NCI-H1694 treated with DMSO at 0.1 percent for 48 hours (cell line): ENCODE data around the gene KRT72.
"Not testable (repeated sequence)": the region's sequence is repeated elsewhere in the genome, so short reads cannot be mapped to it uniquely, and the experiment has no call there.

Experiments used
- DNase-seq: peaks from one replicate; lab custom pipeline; 2025; lab: John Stamatoyannopoulos, UW

Gene KRT72

DNA sequence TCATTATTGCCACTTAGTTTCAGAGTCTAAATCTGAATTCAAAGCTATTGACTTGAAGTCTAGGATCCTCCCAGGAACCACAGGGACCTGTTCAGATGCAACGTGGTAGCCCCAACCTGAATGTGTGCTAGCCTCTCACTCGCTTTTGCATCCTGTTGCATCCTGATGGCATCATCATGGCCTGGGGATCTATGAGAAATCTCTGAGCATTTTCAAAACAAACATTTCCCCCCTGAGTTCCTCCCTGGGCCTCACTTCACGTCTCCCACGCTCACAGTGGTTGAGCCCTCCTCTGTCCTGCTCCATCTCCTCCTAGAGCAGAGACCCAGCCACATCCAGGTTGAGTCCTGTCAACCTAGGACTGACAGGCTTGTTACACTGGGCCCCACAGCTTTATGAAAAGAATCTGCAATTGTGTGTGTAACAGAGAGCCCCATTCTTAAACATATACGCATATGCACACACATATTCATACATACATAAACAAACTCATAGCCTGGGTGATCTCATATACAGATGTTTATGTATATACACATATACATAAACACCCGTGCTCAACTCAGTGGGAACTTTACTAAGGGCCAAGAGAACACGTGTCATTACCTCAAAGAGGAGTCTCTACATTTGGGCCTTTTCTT, 5.4 kb upstream of the KRT72 start:
- no peak for DNase-seq

DNA sequence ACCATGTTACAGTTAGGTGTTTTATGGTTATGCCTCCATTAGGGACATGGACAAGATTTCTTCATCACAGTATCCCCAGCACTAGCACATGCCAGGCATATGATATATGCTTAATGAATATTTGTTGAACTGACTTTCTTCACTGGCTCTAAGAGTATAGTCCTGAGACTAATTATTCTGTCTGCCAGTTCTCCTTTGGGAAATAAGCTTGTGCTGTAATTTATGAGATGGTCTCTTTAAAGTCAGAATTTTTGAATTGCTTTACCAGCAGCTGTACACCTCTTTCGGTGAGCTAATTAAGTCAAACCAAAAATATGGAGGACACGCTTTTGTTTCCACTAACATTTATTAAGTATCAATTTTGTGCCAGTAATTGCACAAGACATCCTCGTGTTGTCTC, 4.8 kb upstream of the KRT72 start:
- DNase-seq: no peak

DNA sequence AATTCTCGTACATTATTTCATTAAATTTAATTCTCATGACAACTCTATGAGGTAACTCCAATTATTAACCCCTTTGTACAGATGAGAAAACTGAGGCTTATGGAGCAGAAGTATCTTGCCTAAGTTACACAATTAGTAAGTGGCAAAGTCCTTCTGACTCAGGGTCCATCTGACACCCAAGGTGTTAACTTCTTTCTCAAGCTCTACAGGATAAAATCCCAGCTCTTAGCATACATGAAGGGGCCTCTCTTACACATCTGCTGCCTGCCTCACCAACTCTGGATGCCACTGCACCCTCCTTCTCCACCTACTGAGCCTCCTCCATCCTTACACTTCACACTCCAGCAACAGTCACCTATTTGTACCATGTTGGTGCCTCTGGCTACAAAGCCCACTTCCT, 4.3 kb upstream of the KRT72 start:
- DNase-seq: no peak

DNA sequence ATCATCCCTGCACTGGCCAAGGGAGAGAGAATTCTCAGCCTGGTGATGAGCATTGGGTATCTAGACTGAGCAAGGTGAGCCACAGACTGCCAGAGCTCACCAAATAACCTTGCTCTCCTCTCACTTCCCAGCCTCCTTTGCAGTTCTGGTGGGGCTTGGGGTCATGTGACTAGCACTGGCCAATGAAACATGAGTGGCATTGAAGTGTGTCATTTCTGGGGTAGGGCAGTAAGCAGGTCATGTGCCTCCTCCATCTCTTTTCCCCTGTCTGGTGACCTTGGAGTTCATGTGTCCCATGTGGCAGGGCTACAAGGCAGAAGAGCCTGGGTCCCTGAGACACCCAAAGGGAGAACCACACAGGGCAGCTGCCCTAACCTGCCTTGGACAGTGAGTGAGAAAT, 3.6 kb upstream of the KRT72 start:
- DNase-seq: no peak

DNA sequence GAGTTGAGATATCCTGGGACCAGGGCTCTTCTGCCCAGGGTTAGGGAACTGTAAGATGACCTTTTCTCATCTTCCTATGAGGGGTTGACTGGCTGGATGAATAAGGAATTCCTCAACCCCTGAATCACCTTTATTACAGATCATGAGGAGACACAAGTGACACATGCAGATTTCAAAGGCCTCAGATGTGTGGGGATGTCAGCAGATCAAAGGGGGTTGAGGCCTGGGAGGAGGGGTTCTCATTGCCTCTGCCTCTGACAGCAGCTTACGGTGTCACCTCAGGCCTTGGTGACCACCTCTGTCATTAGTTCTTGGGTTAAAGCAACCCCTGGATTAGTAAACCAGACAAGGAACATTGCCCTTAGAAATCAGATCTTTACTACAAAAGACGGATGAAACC, 2.1 kb upstream of the KRT72 start:
- no peak for DNase-seq

DNA sequence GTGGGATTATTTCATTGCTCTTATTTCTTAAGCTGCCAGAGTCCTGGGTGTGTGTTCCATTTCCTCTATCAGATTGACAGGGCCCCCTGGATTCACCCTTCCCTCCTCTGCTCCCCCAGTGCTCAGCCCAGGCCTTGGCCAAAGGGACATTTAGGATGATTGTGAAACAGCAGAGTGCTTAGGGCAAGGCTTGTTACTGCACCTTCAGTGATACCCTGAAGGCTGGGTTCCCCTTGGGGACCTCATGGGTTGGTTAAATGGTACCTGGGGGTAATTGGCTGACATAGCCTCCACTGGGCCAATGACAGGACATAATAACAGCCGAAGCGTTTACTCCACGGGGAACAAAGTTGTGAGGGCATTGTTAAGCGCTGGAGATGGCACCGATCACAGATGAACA, 1.3 kb upstream of the KRT72 start:
- DNase-seq: no peak

DNA sequence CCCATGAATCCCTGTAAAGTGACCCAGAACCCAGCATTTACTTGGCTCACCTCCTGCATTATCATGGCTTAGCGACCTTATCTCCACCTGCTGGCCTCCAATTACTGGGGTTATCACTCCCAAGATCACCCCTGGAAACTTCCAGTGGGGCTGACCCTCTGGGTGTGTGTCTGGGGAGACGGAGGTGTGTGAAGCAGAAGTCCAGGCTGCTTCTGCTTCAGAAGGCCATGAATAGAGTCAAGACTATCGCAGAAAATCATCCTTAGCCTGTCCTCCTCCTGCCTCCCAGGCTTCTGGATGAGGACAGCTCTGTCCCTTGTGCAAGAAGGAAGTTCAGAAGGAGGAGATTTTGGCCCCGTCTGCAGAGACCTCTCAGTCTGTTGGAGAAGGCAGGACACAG, 408 bp upstream of the KRT72 start:
- no peak for DNase-seq

DNA sequence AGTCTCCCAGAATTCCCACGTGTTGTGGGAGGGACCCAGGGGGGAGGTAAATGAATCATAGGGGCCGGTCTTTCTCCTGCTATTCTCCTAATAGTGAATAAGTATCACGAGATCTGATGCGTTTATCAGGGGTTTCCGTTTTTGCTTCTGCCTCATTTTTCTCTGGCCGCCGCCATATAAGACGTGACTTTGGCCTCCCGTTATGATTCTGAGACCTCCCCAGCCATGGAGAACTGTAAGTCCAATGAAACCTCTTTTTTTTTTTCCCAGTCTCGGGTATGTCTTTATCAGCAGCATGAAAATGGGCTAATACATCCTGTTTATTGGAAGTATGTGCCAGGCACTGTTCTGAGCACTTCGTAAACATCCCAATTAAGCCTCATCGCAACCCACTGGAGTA, 788 bp downstream of the KRT72 start:
- DNase-seq: no peak

DNA sequence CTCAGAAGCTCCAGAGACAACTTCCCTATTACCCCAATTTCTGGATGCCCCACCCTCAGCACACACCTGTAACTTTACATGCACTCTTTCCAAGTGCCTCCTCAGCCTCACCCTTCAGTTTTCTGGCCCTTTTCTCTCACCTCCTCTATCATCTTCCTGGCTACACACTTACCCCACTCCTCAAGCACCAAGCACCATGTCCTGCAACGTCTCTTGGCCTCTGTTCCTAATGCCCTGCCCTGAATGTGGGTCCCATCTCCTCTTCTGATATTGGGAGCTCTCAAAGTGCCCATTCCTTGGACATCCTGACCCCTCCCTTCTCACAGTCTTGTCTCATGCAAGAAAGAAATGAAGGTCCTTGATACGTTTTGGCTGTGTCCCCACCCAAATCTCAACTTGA, 1.2 kb downstream of the KRT72 start:
- no peak for DNase-seq

DNA sequence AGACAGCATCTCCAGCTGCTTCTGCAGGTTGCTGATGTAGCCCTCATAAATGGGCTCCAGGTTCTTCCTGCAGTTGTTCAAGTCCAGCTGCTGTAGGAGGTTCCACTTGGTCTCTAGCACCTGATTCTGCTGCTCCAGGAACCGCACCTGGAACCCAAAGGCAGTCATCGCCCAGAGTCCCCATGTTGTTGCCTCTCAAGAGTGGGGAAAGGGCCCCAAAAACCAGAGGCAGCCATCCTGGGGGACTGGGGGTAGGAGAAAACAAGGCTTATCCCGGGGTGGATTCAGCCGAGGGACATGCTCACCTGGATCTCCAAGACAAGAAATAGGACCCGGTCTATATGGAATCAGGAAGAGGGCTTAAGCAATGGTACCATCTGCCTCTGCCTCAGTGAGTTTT, 2.3 kb downstream of the KRT72 start:
- no peak for DNase-seq

DNA sequence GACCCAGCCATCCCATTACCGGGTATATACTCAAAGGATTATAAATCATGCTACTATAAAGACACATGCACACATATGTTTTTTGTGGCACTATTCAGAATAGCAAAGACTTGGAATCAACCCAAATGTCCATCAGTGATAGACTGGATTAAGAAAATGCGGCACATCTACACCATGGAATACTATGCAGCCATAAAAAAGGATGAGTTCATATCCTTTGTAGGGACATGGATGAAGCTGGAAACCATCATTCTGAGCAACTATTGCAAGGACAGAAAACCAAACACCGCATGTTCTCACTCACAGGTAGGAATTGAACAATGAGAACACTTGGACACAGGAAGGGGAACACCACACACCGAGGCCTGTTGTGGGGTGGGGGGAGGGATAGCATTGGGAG, 7.0 kb downstream of the KRT72 start:
- DNase-seq: not testable (repeated sequence)

DNA sequence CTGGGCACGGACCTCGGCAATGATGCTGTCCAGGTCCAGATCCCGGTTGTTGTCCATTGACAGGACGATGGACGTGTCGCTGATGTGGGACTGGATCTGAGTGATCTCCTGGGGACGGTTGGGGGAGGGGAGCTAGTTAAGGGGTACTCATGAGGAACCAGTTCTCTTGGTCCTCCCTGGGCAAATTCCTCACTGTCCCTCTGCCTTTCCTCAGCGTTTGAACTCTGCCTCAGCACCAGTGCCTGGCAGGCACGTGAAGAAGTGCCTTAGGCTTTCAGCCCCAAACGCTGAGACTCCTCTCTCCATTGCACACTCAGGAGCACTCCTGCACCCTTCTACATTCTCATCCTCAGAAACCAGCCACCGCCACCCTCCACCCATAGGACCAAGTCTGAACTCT, 9.7 kb downstream of the KRT72 start:
- DNase-seq: no peak

DNA sequence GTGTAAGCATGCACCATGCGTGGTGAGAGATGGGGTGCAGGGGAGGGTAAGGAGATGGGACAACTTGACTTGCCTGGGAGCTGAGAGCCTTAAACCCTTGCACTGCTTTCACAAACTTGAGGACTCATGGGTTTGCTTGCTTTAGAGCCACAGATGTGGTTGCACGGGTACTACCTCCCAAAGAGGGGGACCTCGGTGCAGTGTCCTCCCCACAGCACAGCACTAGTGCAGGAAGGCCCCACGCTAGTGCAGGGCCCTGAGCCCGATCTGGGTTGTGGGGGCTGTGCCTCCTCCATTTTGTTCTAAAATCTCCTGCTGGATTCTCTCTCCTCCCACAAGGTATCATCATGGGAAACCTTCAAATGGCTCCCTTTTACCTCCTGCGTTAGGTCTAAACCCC, 11.2 kb downstream of the KRT72 start:
- no peak for DNase-seq

DNA sequence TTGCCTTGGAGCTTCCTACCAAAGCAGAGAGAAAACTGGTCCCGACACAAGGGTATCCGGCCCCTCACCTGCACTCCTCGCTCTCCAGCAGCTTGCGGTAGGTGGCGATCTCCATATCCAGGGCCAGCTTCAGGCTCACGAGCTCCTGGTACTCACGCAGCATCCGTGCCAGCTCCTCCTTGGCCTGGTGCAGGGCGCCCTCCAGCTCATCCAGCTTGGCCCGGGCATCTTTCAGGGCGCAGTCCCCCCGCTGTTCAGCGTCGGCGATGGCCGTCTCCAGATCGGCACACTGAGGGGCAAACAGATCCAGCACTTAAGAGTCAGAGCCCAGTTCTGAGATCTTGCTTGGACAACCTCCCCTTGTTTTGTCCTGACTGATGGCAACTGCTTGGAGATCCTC, 13.7 kb downstream of the KRT72 start:
- no peak for DNase-seq

DNA sequence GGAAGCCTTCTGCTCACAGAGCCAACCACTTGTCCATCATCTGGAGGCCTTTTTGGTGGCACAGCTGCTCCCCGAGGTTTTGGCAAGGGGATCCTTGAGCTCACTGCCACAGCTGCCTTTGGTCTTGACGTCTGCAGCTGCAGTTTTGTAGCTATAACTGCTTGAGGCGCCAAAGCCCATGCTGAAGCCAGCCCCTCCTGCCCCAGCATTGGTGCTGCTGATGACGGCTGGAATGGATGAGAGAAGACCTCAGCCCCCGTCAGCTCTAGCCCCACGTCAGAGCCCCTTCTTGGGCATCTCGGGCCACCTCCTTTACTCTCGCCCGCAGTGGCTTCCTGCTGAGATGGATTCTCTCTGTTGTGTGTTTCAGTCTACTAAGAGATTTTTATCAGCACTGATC, 15.3 kb downstream of the KRT72 start:
- DNase-seq: peak; percentile 26

DNA sequence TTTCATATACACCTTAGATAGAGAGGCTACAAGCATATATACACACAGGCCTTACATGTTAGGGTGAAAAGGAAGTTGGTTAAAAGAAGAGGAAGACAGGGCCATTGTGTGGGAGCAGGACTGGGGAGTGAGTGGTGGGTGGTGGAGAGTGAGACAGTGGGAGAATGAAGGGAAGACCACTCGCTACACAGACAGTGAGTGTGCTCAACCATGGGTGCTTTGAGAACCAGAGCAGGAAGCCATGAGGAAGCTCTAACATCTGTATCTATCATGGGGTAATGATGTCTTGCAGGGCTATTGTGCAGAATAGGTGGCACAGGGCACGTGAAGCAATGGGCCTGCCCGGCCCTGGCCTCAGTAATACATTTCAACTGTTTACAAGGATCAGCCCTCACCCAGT, 16.2 kb downstream of the KRT72 start:
- DNase-seq: no peak

DNA sequence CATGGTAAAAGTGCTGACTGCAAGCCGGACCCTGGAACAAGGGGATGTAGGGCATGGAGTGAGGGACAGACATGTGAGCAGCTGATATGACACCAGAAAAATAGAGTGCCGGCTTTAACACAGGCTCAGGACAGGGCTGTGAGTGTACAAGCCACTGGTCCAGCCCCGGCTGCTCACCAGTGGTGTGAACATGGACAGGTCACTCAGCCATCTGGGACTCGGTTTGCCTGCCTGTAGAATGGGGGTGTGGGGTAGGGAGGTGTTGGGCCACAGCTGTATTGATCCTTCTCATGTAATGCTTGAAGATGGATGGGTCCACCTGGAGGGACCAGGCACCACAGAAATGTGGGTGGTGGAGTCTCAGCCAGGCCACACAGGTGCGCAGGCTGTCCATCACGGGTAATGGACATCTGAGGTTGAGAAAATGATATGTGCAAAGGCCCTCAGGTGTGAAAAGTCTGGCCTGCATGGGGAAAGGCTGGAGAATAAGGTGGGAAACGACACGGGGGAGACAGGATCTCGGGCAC, 17.0 kb downstream of the KRT72 start:
- DNase-seq: no peak

DNA sequence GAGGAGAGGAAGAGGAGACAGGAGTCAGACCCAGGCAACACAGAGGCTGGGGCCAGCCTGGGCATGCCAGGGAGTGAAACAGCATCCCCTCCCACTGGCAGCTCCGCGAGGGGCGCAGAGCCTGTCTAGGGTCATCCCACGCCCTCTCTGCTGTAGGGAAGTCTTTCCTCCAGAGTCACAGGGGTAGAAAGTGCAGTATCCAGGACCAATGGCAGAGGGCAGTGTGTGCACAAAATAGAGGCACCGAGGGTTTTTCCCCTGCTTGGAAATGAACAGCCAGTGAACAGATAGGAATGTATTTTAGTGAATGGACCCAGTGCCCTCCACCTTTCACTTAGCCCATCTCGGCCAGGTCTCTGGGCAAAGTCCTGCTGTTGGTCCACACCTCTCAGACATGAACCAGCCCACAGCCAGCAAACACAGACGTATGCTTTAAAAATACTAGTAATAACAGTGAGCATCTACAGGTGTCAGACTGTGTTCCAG, 18.2 kb downstream of the KRT72 start:
- peak; percentile 84 for DNase-seq

DNA sequence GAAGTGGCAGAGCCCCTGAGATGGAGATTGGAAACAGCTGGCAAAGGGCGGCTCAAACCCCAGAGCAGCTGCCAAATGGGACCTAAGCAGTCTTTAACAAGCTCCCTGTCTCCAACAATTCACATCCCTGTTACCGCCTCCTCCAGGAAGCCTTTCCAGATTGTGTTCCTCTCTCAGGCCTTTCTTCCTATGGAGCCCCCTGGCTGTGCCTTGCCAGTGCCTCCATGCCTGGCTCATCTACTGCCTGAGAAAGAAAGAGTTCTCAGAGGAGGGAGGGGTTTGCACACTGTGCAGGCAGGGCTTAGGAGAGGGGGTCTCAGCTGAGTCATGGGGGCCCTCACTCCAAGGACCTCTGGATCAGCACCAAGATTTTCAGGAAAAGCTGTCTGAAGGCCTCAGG, 18.8 kb downstream of the KRT72 start:
- DNase-seq: no peak

DNA sequence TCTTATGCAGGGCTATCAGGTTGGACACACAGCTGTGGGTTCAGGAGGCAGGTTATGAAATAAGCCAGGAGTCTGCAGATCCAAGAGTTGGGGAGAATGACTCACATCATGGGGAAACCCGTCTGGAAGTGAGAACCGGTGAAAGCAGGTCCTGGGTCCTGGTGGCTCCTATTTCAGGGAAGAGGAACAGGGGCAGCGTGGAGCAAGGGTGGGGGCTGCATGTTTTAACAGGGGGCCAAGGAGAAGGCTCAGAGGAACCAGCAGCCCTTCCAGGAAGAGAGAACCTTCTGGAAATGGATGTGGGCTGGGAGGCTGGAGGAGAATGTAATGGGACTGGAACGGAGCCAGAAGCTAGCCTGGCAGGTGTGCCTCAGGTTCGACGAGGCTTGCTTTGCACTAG, 19.8 kb downstream of the KRT72 start:
- no peak for DNase-seq

DNA sequence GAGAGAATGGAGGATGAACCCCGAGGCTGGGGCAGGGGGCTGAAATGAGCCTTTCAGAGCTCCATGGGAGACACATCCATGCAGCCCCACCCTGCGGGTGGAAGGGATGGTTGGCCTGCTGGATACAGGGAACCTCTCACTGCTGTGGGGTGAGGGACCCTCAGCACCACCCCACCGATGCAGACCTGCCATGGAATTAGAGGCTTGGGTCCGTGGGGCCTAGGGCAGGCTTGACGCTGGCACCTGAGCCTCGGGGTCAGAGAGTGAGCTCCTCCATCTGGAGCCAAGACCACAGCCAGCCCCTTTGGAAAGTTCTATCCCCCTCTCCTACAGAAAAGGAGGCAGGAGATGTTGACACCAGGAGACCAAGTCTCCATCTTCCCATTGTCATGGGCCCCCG, 20.2 kb downstream of the KRT72 start:
- no peak for DNase-seq

DNA sequence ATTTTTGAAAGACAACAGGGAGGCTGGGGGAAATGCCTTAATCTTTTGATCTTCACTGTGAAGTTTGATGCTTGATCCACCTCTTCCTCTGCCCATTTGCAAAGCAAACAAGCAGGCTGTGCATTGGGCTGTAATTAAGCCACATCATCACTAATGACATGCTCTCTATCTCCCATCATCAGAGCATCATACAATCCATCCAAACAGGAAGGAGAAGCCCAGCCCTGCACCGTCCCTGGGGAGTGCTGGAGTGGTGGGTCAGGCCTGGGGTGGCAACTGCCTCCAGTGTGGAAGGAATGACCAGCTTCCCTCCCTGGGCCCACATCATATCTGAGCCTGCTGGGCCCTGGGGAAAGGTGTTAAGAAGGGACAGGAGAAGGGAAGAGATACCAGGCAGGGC, 20.8 kb downstream of the KRT72 start:
- DNase-seq: no peak

DNA sequence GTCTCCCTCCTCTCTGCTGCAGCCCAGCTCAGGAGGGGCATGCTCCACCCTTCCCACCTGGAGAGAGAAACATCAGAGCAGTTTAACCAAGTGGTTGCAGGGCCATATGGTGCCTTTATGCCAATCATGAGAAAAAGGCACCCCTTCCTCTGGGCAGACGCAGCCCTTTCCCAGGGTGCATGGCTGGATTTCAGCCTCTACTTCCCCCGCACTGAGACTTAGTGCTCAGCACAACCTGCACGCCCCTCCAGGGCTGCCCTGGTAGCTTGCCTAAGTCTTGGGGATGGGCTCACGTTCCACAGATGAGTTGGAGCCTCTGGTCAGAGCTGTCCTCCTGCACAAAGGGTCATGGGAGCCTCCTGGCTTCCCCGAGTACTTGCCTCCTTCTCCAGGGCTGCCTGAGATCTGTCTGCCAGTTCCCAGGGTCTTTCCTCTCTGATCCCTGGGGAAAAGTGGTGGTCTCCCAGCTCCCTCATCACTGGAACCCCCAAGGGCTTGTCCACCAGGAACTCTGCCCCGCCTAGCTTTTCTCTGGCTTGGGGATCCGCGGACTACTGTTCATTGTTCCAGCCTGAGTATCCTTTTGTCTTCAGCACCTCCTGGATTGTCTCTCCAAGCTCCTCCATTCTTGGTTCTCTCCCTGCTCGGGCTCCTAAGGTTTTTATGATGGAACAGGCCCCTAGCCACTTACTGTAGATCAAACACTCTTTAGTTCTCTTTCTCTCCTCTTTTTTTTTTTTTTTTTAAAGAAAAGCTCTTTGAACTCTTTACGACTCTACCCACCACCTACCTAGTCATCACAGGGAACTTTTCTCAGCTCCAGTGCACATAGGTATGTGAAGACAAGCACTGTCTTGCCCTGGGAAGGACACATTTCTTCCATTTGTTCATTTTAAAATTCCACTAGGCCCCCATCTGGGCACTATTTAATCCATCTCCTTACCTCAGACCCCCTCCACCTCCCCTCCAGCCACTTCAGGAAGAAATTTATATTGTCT, 21.5 kb downstream of the KRT72 start:
- peak; percentile 32 for DNase-seq
